Liver (tissue), 9 donors: ENCODE measurements around the gene DR1. TPM values are rescaled to one million over a fixed set of nuclear protein-coding genes. Genes with fewer than 3 reads are reported as not detected.
"Not testable (repeated sequence)": the region's sequence is repeated elsewhere in the genome, so short reads cannot be mapped to it uniquely, and the experiment has no call there.

Experiments used
- DNase-seq: peaks from one replicate; pipeline ENCODE4 v3.0.0-alpha.2; 2017; ENCODE audit warnings: low spot score
- H3K27ac ChIP-seq, 2 donors: one replicate each; pipeline ENCODE4 v1.7.0; 2013; ENCODE audit warnings: inconsistent platforms in 2 of 2, low read length in 2 of 2, control low read depth in 1 of 2, low read depth in 1 of 2, mild to moderate bottlenecking in 1 of 2
- H3K27me3 ChIP-seq, 4 donors: one replicate each; pipeline versions ENCODE4 v1.6.1 to v1.7.0; 2013; ENCODE audit warnings: low read length in 3 of 4, inconsistent platforms in 1 of 4, mild to moderate bottlenecking in 1 of 4, moderate library complexity in 1 of 4; ENCODE audit not compliant: control insufficient read depth in 4 of 4, insufficient read depth in 4 of 4
- H3K36me3 ChIP-seq, 4 donors: one replicate each; pipeline versions ENCODE4 v1.6.1 to v1.7.0; 2013; ENCODE audit warnings: low read length in 3 of 4, mild to moderate bottlenecking in 3 of 4, low read depth in 1 of 4, moderate library complexity in 1 of 4; ENCODE audit not compliant: control insufficient read depth in 4 of 4, insufficient read depth in 3 of 4
- H3K4me1 ChIP-seq, 4 donors: one replicate each; pipeline versions ENCODE4 v1.6.1 to v1.7.0; 2013; ENCODE audit warnings: low read length in 3 of 4, mild to moderate bottlenecking in 3 of 4, moderate library complexity in 1 of 4; ENCODE audit not compliant: control insufficient read depth in 4 of 4, insufficient read depth in 4 of 4
- H3K4me3 ChIP-seq, 3 donors: one replicate each; pipeline versions ENCODE4 v1.6.1 to v1.7.0; 2013; ENCODE audit warnings: low read length in 3 of 3, control low read depth in 1 of 3, low read depth in 1 of 3, mild to moderate bottlenecking in 1 of 3
- H3K9ac ChIP-seq, 2 donors: one replicate each; pipeline ENCODE4 v1.7.0; 2013; ENCODE audit warnings: low read length in 2 of 2, mild to moderate bottlenecking in 2 of 2, moderate library complexity in 2 of 2, control low read depth in 1 of 2, low read depth in 1 of 2
- H3K9me3 ChIP-seq, 4 donors: one replicate each; pipeline versions ENCODE4 v1.6.1 to v1.7.0; 2013; ENCODE audit warnings: low read length in 3 of 4; ENCODE audit not compliant: control insufficient read depth in 4 of 4
- ATF3 ChIP-seq: IDR thresholded peaks from 2 replicates; pipeline ENCODE4 v1.6.1; 2016; ENCODE audit warnings: antibody characterized with exemption
- FOXA1 ChIP-seq: IDR thresholded peaks from 2 replicates; pipeline ENCODE4 v1.6.1; 2016; ENCODE audit warnings: antibody characterized with exemption
- FOXA2 ChIP-seq: IDR thresholded peaks from 2 replicates; pipeline ENCODE4 v1.6.1; 2016; ENCODE audit warnings: antibody characterized with exemption
- GABPA ChIP-seq, 2 donors: IDR thresholded peaks in 1 of 2; conservative IDR thresholded peaks in 1 of 2; 2 replicates each; pipeline ENCODE4 v1.6.1; 2016; ENCODE audit warnings: antibody characterized with exemption in 2 of 2, mild to moderate bottlenecking in 1 of 2, moderate library complexity in 1 of 2
- HNF4A ChIP-seq, 2 donors: conservative IDR thresholded peaks; 2 replicates each; pipeline ENCODE4 v1.6.1; 2016; ENCODE audit warnings: antibody characterized with exemption in 2 of 2, mild to moderate bottlenecking in 2 of 2
- HNF4G ChIP-seq: IDR thresholded peaks from 2 replicates; pipeline ENCODE4 v1.6.1; 2016; ENCODE audit warnings: antibody characterized with exemption
- JUND ChIP-seq, 2 donors: IDR thresholded peaks; 2 replicates each; pipeline ENCODE4 v1.6.1; 2016; ENCODE audit warnings: antibody characterized with exemption in 2 of 2
- MAX ChIP-seq: IDR thresholded peaks from 2 replicates; pipeline ENCODE4 v1.6.1; 2016; ENCODE audit warnings: antibody characterized with exemption
- NR2F2 ChIP-seq: IDR thresholded peaks from 2 replicates; pipeline ENCODE4 v1.6.1; 2016; ENCODE audit warnings: antibody characterized with exemption
- RAD21 ChIP-seq, 2 donors: IDR thresholded peaks; 2 replicates each; pipeline ENCODE4 v1.6.1; 2016; ENCODE audit warnings: antibody characterized with exemption in 2 of 2, mild to moderate bottlenecking in 2 of 2
- RXRA ChIP-seq, 2 donors: IDR thresholded peaks; 2 replicates each; pipeline ENCODE4 v1.6.1; 2017 to 2018; ENCODE audit warnings: antibody characterized with exemption in 2 of 2, mild to moderate bottlenecking in 1 of 2
- SP1 ChIP-seq: IDR thresholded peaks from 2 replicates; pipeline ENCODE4 v1.6.1; 2018; ENCODE audit warnings: antibody characterized with exemption, mild to moderate bottlenecking
- YY1 ChIP-seq: IDR thresholded peaks from 2 replicates; pipeline ENCODE4 v1.6.1; 2016; ENCODE audit warnings: antibody characterized with exemption, mild to moderate bottlenecking
- WGBS: extraction: QIAGEN DNeasy Blood & Tissue Kit; methylation state at CpG from one replicate; pipeline ENCODE4 v1.1.7; 2013; 5-methylcytosine and 5-hydroxymethylcytosine counted together
- polyA plus RNA-seq, 2 donors: library from polyadenylated mRNA; stranded (reverse) in 1 of 2; unstranded in 1 of 2; fragments of 200-250 nt in 1 of 2; fragments of >200 nt in 1 of 2; fragmentation: Nextera tagmentation in 1 of 2; extraction: Ambion mirVana in 1 of 2; gene quantifications; one replicate each; pipeline versions ENCODE4 v1.2.1 to v1.2.3, GENCODE V29; 2013 to 2015
- total RNA-seq, 2 donors: library from RNA; depleted of rRNA; stranded (reverse); fragments of >200 nt; gene quantifications; one replicate each; pipeline ENCODE4 v1.2.3, GENCODE V29; 2014
- TF ChIP-seq, protein P1 (sequence below): IDR thresholded peaks from 2 replicates; pipeline ENCODE4 v1.6.1; 2016; ENCODE audit warnings: antibody characterized with exemption, mild to moderate bottlenecking
- TF ChIP-seq, protein P2 (sequence below): IDR thresholded peaks from 2 replicates; pipeline ENCODE4 v1.6.1; 2016; ENCODE audit warnings: antibody characterized with exemption
- TF ChIP-seq, protein P3 (sequence below): fragments of 150-350 bp; IDR thresholded peaks from 2 replicates; pipeline ENCODE4 v1.5.1; 2017; ENCODE audit warnings: improper control_type of control experiment, low read depth, low read length; ENCODE audit not compliant: missing input control
- donor health status: healthy.
- donor health status: healthy.
- donor health status: healthy.
- donor health status: healthy.
- donor health status: healthy.

DR1 gene
- total and polyA plus RNA-seq, 4 donors: 9.4 to 20.5 (median 12.2) TPM

- Histone ChIP-seq H3K36me3 (no peaks in the 10 kb centered on the region), H3K4me3 (no peak overlapping the region), H3K27ac (no peak overlapping the region), H3K27me3 (no peaks in the 10 kb centered on the region), H3K4me1 (no peaks in the 10 kb centered on the region), H3K9me3 (peaks cover 2 to 5% (median 3%) of the 10 kb centered on the region in 4 donors), H3K9ac (no peak overlapping the region)
- no peak for DNase-seq
- no peak for TF ChIP-seq RXRA (IDR thresholded peaks at IDR 0.05)
- TF ChIP-seq FOXA1: no peak
- no peak for TF ChIP-seq SP1
- no peak for TF ChIP-seq FOXA2
- no peak for TF ChIP-seq ATF3
- no peak for TF ChIP-seq JUND (IDR thresholded peaks at IDR 0.05)
- TF ChIP-seq, protein P1, sequence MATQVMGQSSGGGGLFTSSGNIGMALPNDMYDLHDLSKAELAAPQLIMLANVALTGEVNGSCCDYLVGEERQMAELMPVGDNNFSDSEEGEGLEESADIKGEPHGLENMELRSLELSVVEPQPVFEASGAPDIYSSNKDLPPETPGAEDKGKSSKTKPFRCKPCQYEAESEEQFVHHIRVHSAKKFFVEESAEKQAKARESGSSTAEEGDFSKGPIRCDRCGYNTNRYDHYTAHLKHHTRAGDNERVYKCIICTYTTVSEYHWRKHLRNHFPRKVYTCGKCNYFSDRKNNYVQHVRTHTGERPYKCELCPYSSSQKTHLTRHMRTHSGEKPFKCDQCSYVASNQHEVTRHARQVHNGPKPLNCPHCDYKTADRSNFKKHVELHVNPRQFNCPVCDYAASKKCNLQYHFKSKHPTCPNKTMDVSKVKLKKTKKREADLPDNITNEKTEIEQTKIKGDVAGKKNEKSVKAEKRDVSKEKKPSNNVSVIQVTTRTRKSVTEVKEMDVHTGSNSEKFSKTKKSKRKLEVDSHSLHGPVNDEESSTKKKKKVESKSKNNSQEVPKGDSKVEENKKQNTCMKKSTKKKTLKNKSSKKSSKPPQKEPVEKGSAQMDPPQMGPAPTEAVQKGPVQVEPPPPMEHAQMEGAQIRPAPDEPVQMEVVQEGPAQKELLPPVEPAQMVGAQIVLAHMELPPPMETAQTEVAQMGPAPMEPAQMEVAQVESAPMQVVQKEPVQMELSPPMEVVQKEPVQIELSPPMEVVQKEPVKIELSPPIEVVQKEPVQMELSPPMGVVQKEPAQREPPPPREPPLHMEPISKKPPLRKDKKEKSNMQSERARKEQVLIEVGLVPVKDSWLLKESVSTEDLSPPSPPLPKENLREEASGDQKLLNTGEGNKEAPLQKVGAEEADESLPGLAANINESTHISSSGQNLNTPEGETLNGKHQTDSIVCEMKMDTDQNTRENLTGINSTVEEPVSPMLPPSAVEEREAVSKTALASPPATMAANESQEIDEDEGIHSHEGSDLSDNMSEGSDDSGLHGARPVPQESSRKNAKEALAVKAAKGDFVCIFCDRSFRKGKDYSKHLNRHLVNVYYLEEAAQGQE: no peak
- TF ChIP-seq, protein P2, sequence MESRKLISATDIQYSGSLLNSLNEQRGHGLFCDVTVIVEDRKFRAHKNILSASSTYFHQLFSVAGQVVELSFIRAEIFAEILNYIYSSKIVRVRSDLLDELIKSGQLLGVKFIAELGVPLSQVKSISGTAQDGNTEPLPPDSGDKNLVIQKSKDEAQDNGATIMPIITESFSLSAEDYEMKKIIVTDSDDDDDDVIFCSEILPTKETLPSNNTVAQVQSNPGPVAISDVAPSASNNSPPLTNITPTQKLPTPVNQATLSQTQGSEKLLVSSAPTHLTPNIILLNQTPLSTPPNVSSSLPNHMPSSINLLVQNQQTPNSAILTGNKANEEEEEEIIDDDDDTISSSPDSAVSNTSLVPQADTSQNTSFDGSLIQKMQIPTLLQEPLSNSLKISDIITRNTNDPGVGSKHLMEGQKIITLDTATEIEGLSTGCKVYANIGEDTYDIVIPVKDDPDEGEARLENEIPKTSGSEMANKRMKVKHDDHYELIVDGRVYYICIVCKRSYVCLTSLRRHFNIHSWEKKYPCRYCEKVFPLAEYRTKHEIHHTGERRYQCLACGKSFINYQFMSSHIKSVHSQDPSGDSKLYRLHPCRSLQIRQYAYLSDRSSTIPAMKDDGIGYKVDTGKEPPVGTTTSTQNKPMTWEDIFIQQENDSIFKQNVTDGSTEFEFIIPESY: no peak
- TF ChIP-seq, protein P3, sequence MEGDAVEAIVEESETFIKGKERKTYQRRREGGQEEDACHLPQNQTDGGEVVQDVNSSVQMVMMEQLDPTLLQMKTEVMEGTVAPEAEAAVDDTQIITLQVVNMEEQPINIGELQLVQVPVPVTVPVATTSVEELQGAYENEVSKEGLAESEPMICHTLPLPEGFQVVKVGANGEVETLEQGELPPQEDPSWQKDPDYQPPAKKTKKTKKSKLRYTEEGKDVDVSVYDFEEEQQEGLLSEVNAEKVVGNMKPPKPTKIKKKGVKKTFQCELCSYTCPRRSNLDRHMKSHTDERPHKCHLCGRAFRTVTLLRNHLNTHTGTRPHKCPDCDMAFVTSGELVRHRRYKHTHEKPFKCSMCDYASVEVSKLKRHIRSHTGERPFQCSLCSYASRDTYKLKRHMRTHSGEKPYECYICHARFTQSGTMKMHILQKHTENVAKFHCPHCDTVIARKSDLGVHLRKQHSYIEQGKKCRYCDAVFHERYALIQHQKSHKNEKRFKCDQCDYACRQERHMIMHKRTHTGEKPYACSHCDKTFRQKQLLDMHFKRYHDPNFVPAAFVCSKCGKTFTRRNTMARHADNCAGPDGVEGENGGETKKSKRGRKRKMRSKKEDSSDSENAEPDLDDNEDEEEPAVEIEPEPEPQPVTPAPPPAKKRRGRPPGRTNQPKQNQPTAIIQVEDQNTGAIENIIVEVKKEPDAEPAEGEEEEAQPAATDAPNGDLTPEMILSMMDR: no peak
- no peak for TF ChIP-seq GABPA (IDR thresholded peaks at IDR 0.05 in 1 of 2, conservative IDR thresholded peaks at IDR 0.05 in 1 of 2)
- TF ChIP-seq HNF4A (conservative IDR thresholded peaks at IDR 0.05): no peak
- TF ChIP-seq RAD21 (IDR thresholded peaks at IDR 0.05): no peak
- TF ChIP-seq NR2F2: no peak
- no peak for TF ChIP-seq YY1
- TF ChIP-seq MAX: no peak
- no peak for TF ChIP-seq HNF4G
- WGBS: 91% methylated on average over 3 of the region's 3 CpGs
These were observed 38.9 kb downstream of the DR1 start for GRCh38 chr1:93384656-93385055.

- not testable (repeated sequence) for DNase-seq, H3K9ac ChIP-seq, H3K36me3 ChIP-seq, H3K27me3 ChIP-seq, H3K4me1 ChIP-seq, H3K9me3 ChIP-seq, H3K27ac ChIP-seq, H3K4me3 ChIP-seq
- 92% methylated on average over 7 of the region's 7 CpGs for WGBS
These were observed 40.6 kb downstream of the DR1 start for GRCh38 chr1:93386268-93386667.
